T-helper 1 cell (primary cell): ENCODE results near the gene MAP7.

Experiments used
- DNase-seq, 5 donors: peaks; one replicate each; pipeline ENCODE4 v3.0.0-alpha.2; 2012 to 2020

MAP7 gene

DNA sequence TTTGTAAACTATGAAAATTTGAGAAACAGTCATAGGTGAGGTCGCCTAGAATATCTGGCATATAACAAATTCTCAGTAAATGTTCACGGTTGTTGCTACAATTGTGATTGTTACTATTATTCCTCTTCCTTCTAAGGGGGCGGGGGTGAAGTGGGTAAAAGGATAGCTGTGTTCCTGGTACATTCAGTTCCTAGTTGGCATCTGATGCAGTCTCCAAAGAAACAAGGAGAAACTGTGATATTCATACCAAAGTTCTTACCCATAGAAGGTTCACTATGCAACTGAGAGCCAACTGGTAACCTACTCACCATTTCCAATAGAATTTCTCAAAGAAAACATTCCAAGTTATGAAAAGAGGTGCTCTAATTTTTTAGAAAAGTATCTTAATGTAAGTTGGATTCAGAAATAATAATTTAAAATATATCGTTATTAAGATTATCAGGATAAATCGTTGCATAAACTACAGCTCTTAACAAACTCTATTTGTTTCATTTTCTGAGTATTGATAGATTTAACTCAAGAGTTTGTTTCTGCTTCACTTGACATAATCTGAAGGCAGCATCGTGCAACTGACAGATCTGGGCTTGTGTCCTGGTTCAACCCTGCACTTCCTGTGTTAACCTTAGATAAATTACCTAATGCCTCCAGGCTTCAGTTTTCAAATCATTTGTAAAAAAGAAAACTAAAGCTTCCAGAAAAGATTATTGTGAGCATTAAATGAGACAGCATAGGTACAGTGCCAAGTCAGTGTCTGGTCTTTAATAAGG lies 13.3 kb upstream of the MAP7 start:
- no peak for DNase-seq

DNA sequence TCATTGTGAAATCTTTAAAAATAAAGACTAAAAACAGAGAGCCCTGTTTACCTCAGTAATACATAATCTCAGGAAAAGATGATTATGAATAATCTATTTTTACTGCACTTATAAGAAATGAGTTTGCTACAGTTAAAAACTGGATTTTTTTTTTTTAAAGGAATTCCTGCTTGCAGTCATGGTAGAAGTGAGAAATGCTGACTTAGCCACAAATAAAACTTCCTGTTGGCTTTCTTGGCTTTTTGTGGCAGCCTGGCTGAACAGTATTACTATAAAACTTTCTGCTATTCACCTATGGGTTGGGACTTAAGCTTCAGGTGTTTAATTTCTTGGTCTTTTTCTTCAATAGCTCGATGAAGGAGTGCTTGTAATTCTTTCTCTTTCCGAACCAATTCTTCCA lies 12.0 kb upstream of the MAP7 start:
- no peak for DNase-seq

DNA sequence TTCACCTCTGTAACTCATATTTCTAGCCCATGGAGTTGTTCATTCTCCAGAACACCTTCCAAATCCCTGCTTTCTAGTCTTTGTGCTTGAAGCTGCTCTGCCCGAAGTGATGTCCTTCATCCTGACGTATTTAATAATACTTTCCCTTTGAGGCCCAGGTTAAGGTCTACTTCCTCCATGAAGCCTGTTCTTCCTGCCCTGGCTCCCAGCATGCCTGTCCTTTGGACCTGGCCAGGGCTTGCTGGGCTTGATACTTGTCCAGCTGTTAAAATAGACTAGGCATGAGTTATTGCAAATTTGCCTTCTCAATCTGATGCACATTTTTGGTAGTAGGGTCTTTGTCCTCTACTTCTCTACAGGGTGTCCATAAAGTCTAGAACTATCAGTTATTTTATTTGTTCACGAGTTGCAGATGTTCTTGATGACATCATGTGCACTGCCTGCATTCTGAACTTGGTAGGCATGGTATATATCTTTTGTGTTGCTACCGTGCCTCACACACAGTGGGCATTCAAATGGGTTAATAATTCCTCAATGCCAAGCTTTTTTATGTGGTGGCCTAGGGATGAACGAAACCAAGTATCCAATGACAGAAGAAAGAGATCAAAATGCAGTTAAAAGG lies 3.1 kb upstream of the MAP7 start:
- no peak for DNase-seq

DNA sequence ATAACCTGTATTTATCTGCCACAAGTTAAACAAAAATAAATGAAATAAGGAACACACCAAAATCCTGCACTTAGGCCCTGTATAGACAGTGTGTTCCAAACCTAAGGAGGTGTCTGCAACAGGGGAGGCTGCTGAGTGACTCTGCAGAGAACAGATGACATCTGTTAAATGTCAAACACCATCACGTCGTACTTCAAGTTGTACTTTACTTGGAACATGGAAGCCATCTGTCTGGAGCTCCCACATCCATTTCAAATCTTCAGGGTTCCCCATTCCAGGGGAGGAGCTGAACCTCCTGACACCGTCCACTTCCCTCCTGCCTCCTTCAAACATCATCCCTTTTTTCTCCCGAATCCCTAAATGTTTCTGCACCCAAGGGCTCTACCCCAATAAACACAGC lies 1.8 kb upstream of the MAP7 start:
- no peak for DNase-seq

DNA sequence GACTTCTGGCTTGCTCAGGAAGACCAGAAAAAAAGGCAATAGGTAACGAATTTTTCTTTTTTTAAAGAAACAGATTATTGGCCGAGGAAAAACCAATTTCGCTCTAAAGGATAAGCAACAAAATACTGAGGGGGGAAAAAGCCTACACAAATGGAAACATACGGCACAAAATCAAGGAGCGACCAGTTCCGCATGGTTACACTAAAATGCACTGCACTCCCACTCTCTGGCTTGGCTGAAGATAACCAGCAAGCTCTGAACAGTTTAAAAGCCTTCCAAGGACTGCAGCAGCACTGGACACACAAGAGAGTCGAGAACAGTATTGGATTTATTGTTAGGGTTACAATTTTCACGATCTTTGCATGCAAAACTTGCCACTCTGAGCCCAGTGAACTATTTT lies 881 bp upstream of the MAP7 start:
- DNase-seq = no peak

DNA sequence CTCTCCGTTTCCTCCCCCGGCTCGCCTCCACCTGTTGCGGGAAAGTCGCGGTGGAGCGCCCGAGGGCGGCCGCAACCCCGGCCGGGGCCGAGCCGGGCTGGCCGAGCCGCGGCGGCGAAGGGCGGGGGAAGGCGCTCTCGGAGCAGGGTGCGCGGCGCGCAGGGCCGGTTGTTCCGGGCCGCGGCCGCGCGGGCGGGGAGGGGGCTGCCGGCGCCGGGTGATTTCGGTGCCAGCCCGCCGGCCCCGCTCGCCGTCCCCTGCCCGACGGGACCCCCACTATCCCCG lies 235 bp downstream of the MAP7 start:
- DNase-seq = no peak

DNA sequence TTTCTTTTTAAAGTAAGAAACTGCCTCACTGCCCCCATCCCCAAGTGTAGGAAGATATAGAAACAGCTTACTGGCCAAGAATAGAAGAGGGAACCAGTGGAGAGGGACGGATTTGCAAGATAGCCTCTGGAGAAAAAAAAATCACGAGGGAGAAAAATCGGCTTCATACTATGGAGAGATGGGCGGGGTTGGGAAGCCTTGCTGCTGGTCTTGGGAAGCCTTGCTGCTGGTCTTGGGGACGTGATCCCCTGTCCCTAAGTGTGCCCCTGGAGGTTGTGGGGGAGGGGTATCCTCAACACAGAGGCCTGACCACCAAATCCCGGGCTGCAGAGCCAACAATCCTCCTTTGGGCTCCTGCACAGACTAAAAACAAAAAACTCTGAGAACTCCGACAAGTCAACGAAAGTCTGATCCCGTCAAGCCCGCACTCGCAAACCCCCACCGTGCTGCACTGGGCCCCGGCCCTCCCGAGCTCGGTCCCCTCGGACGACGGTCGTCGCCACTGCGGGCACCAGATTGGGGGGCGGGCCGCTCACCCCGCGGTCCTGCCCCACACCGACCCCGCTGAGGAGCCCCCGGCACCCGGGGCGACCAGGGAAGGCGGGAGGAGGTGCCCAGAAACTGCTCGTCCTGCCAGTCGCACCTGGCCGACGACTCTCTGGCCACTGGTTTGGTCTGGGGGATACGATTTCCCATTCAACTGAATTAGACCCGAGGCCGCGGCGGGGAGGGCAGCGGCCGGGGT lies 750 bp downstream of the MAP7 start:
- peak in 1 of 5 donors; percentile 4 for DNase-seq

DNA sequence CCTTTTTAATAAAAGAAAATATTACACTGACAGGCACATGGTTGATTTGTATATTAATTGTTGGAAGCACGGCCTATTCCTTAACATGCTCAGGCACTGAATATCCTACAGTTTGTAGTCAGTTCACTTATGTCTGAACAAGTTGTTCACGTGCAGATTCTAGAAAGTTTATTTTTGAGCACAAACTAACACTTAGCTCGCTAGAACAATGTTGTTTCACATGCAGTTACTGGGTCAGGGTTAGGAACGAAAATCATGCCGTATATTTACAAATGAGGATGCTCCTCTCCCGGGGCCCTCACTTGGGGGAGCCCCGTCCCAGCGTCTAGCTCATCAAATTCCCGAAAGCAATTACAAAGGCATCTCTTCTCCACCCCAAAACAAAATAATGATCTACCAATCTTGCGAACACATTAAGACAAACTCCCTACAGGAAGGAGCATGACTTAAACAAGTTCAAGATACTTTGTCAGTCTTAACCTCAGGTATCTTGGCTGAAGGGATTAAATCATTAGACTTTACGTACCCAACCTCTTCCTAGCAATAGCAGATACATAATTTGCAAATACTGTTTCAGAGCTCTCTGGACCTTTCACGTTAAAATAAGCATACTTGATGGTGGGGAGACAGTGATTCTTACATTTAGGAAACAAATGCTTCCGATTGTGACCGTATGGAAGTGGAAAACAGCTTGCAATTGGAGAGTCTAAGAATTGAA lies 1.5 kb downstream of the MAP7 start:
- no peak for DNase-seq

DNA sequence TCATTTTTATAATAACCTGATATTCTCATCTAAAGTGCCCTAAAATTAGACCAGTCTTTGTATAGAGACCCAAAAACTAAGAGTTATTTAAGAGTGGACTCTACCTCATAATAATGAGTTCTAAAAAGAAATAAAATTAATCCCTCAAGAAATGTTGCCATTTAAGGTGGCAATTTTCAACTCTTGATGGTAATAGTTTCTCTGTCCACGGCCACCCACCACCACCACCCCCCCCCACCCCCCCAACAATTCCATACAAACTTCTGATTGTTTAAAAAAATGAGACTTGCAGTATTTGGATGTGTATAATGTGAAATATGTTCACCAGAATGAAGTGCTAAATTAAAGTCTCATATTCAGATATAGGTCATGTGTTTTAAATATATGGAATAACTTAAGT lies 2.4 kb downstream of the MAP7 start:
- no peak for DNase-seq

DNA sequence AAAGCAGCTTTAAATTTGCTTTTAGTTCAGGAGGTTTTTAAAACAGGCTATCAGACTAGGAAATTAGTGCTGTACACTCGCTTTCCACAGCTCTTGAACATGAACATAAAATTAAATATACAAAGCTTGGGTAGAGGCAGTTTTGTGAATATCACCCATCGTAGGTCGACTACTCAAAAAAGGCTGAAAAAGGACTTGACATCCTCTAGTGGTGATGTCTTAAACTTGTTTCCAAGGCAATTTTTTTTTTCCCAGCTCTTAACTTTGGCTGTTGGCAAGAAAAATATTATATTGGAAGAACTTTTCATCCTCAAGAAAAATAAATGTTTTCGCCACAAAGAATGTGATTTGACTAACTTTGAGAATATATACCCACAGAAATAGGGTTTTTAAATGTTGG lies 2.9 kb downstream of the MAP7 start:
- DNase-seq = no peak

DNA sequence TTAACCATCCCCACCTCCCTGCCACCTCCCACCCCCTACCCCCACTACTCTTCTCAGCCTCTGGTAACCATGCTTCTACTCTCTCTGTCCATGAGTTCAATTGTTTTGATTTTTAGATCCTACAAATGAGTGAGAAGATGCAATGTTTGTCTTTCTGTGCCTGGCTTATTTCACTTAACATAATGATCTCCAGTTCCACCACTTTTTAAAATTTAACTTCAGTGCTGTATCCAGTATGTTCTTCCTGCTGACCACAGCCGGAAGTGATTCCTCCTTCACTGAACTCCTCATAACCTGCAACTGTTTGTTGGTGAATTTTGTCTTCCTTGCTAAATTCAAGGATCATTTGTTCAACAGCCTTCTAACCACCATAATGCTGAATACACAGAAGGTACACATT lies 3.9 kb downstream of the MAP7 start:
- DNase-seq = no peak

DNA sequence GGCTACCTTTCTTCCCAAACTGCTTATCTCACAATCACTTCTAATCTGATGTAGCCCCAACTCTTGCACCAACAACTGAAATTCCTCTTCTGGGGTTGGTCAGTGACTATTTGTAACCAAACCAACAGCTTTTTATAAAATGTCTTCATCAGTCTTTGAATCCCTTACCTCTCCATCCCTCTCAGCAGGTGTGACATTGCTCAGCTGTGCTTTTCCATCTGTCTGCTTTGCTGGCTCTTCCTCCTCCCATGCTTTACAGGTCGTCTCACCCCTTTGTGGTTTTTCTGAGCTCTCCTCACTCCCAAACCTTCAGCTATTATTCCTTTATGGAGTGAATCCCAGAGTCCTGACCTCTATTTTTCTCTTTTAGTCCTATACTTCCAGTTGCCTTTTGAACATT lies 5.9 kb downstream of the MAP7 start:
- DNase-seq = no peak

DNA sequence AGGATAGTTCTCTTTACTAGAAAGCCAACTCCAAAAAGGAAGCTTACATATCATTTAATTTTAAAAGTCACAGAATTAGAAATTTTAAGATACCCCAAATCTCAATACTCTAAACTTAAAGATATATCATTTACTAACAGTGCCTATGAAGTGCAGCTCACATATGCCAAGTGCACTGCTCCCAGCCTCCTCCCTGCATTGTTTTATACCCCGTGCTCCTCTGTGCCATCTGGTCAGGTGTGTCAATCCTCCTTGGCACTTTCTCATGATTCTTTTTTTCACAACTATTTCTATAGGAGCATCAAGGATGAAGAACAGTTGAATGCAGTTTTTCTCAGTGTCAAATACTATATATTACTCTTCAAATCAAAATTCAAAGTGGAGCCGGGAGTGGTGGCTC lies 8.8 kb downstream of the MAP7 start:
- DNase-seq = no peak

DNA sequence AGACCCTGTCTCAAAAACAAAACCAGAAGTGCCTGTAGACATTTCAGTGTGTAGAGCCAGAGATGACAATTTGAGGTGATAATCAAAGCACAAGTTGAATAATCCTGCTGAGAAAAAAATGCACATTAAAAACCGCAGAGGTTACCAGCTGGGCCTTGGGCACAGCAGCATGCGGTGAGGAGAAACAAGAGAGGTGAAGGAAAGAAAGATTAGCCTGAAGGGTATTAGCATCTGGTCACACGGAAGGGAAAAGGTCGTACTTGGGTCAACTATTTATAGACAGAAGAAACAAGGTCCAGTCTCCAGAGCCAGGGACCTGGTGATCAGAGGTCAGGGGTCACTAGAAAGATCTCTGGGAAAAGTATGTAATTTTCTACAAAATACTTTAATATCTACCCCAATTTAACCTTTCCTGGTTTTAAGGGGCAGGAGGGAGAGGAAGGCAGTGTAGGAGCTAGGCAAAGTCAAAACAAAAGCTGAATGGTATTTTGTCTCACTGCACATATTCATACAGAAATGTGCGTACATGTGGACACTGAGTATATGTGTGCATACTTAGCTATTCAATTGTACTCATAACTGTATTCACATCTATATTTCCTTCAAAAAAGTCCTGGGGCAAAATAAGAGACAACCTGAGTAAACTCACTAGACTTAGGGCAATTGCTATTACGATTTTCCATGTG lies 10.1 kb downstream of the MAP7 start:
- no peak for DNase-seq

DNA sequence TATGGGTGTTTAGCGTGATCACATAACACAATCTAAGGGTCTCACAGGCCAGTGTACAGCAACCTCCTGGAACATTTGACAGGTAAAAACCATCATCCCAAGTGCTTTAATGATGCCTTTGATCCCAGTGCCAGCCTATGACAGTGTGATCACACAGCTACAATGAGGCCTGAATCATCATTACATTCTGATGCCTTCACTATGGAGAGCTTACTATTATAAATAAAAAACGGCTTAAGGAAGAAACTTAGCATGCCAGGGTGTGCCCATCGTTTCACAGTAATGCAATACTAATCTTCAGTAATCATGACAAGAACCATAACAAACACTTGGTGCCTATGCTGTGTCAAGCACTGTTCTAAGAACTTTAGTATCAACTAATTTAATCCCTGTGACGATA lies 11.4 kb downstream of the MAP7 start:
- DNase-seq = no peak

DNA sequence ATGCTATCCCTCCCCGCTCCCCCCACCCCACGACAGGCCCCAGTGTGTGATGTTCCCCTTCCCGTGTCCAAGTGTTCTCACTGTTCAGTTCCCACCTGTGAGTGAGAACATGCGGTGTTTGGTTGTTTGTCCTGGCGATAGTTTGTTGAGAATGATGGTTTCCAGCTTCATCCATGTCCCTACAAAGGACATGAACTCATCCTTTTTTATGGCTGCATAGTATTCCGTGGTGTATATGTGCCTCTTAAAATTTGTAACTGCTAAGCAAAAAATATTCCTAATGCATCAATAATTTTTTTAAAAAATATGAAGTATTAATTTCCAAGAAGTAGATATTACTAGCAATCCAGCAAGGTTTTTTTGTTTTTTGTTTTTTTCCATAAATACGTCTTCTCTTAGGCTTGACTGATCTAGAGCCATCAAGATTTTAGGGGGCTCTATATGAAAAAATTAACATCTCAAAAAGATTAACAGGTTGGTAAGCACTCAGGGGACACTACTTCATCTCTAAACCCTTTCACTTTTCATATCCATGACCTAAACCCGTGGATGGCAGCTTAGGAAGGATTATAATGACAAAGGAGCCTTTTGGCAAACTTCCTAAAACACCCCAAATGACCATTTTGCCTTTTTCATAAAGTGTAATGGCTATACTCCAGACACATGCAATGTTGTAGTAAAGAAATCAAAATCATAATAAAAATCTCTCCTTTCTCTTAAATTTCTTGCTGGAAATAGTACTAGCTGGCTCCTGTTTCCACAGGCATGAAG lies 14.2 kb downstream of the MAP7 start:
- no peak for DNase-seq

DNA sequence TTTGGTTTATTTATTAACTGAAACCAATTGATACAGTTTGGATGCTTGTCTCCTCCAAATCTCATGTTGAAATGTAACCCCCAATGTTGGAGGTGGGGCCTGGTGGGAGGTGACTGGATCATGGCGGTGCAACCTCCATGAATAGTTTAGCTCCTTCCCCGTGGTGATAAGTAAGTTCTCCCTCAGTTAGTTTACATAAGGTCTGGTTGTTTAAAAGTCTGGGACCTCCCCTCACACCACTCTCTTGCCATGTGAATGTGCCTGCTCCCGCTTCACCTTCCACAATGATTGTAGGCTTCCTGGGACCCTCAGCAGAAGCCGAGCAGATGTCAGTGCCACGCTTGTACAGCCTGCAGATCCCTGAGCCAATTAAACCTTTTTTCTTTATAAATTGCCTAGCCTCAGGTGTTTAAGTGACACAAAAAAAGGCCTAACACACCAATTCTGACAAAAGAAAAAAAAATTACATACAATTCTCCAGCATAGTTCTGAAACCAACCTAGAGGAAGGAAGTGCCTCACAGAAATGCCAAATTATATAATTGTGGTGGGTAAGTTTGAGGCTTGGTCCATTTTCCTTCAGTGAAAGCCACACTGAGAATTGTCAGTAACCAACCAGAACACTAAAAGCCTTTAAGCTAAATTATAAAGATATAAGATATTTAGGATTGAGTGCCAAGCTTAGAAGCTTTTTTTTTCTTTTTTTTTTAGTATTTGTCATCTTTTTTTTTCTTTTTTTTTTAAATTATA lies 15.0 kb downstream of the MAP7 start:
- no peak for DNase-seq

DNA sequence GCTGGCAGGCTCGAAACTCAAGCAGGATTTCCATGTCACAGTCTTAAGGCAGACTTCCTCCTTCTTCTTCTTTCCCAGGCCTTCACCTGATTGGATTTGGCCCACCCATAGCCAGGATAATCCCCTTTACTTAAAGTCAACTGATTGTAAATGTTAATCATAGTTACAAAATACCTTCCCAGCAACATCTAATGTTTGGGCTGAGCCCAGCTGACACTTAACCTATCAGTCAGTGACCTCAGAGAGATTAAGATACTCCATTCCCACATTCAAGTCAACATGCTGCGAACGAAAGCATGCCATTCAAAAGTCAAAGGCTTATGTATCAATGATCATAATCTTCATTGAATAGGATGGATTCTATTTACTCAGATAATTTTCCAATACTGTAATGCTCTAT lies 16.0 kb downstream of the MAP7 start:
- DNase-seq = no peak

DNA sequence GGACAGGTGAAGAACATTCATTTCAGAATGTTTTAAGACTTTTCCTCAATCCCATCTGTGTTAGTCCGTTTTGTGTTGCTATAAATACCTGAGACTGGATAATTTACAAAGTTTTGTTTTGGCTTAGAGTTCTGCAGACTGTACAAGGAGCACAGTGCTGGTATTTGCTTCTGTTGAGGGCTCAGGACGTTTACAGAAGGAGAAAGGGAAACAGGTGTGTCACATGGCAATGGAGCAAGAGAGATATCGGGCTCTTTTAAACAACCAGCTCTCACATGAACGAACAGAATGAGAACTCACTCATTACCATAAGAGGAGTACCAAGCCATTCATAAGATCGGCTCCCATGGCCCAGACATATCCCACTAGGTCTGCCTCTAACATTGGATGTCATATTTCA lies 16.7 kb downstream of the MAP7 start:
- no peak for DNase-seq

DNA sequence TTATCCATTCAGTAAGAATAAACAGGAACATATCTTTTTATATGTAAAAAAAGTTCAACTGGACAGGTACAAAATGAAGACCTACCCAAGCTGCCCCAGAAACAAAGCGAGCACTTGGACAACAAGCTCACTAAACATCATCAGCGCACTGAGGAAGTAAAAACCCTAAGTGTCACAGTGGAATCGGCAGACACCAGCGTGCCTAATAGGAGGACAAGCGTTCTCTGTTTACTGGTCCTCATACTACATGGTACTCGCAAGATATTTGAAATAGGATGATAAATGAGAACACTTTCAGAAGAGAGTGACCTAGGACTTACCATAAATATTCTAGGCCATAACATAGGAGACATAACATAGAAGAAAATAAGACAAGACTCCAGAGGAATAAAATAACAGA lies 18.2 kb downstream of the MAP7 start:
- DNase-seq = no peak

DNA sequence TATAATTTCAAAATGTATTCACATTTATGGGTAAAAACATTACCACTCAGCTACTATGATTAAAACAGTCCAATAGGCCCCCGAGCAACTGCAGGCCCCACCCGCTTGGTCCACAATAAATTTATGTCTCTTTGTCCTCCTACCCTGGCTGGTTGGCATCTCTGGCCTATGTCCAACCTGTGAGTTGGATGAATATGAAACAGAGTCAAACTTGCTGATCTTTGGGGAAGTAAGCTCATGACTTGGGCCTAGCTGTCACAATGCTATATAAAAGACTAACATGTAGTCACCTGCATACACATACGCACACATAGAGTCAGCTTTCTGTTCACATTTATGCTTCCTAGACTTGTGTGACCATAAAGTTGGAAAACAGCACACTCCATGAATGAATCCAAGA lies 20.5 kb downstream of the MAP7 start:
- DNase-seq = no peak

DNA sequence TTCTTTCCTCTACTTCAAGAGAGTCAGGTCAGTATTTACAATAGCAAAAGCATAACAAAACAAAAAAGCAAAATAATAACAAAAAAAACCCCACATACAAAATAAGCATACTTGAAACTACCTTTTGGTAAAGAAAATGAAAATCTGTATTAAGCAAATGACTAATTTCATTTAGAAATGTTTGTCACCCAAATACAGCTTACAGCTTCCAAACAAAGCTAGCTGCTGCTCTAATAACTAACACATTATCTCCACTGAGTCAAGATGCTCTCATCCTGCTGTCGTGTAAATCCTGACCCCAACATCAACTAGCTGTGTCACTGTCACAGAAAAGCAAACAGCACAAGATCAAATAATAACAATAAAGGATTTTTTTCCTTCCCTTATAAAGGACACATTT lies 21.7 kb downstream of the MAP7 start:
- no peak for DNase-seq
